SJSA1 (cell line): ENCODE results near the gene RPL31. TPM values are rescaled to one million over a fixed set of nuclear protein-coding genes. Genes with fewer than 3 reads are reported as not detected.
A peak's percentile ranks its signal among the peaks of the same experiment; 100 is the strongest.
"Not testable (repeated sequence)": the region's sequence is repeated elsewhere in the genome, so short reads cannot be mapped to it uniquely, and the experiment has no call there.

Source experiments
- DNase-seq, 2 experiments: peaks; one replicate each; pipeline ENCODE4 v3.0.0-alpha.2; 2015 to 2020; ENCODE audit warnings: low spot score in 2 of 2, low read depth in 1 of 2
- H3K27ac ChIP-seq: fragments of 250-450 bp; sonication (Bioruptor Pico); 2 replicates; pipeline ENCODE4 v1.5.1; 2020; ENCODE audit warnings: mild to moderate bottlenecking, moderate library complexity
- H3K27me3 ChIP-seq: fragments of 250-450 bp; sonication (Bioruptor Pico); replicated peaks from 2 replicates; pipeline ENCODE4 v1.5.1; 2020; ENCODE audit warnings: mild to moderate bottlenecking, moderate library complexity
- H3K36me3 ChIP-seq: fragments of 250-450 bp; sonication (Bioruptor Pico); 2 replicates; pipeline ENCODE4 v1.5.1; 2020; ENCODE audit warnings: mild to moderate bottlenecking
- H3K4me1 ChIP-seq: fragments of 250-450 bp; sonication (Bioruptor Pico); replicated peaks from 2 replicates; pipeline ENCODE4 v1.6.1; 2021; ENCODE audit warnings: mild to moderate bottlenecking
- H3K4me3 ChIP-seq: fragments of 250-450 bp; sonication (Bioruptor Pico); 2 replicates; pipeline ENCODE4 v1.5.1; 2020; ENCODE audit warnings: mild to moderate bottlenecking
- H3K9me3 ChIP-seq: fragments of 250-450 bp; sonication (Bioruptor Pico); replicated peaks from 2 replicates; pipeline ENCODE4 v1.5.1; 2020; ENCODE audit warnings: mild to moderate bottlenecking
- total RNA-seq: library from RNA; depleted of rRNA; stranded (reverse); fragments of >200 nt; shearing (Covaris generic); gene quantifications from 2 replicates; pipeline ENCODE4 v1.2.3, GENCODE V29; 2014

Gene RPL31
- total RNA-seq, 1 experiment from 2014 or later = 913 TPM

DNA sequence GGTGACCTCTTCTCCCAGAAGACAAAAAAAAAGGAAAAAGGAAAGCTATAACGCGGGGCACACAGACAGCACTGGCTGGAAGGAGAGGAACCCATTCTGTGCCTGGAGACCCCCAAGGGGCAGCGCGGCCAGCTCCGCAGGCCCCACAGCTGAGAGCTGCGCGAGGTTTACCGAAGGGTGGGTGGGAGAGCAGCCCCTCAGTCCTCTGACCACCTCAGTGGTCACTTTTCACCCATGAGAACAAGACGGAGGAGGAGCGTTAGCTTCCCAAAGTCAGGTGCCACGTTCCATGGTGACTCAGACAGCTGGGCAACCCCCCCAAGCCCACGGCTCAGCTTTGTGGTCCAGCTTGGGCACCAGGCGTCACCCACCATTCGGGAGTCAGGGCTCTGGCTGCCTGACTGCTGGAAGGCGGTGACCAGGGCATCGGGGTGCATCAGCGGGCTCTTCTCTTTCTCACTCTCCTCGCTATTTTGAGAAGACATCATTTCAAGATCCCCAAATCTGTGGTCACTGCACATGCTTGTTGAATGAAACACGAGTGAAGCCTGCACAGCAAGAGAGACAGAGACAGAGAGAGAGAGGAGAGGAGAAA, 35.2 kb downstream of the RPL31 start:
- DNase-seq = no peak
- Histone ChIP-seq H3K4me1 (no peaks in the 10 kb centered on the region), H3K9me3 (no peaks in the 10 kb centered on the region)

DNA sequence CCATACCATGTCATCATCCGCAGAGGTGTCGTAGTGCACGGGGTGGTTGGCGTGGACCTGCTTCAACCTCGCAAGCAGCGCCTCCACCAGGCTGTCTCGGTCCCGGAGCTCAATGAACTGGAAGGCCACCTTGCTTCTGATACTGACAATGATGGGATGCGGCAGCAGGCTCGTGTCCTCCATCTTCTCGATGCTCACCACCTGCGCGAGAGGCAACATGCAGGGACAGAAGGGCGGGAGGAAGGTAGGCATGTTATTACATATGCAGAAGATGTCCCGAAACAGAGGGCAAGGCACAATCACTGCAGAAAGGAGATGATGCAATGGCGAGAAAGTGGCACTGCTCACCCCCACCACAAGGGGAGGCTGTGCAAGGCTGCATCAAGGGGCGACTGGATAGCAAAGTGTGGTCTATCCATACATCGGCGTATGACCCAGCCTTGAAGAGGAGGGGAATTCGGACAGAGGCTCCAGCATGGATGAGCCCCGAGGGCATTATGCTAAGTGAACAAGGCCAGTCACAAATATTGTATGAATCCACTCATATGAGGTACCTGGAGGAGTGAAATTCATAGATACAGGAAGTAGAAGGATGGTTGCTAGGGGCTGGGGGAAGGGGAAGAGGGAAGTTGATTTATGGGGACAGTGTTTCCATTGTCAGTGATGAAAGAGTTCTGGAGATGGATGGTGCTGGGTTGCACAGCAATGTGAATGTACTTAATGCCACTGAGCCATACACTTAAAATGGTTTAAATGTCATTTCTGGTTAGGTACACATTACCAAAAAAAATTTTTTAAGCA, 36.6 kb downstream of the RPL31 start:
- Histone ChIP-seq H3K27ac (no peak overlapping the region), H3K4me3 (no peak overlapping the region), H3K36me3 (peaks cover 26% of the 10 kb centered on the region), H3K27me3 (no peaks in the 10 kb centered on the region), H3K9me3 (no peaks in the 10 kb centered on the region), H3K4me1 (no peaks in the 10 kb centered on the region)
- peak in 1 of 2 experiments; percentile 25 for DNase-seq

More for the DNA sequence above, 35.2 kb downstream of the RPL31 start:
- no peak overlapping the region for H3K4me3 ChIP-seq
- H3K36me3 ChIP-seq = peaks cover 37% of the 10 kb centered on the region
- H3K27me3 ChIP-seq = no peaks in the 10 kb centered on the region
- H3K27ac ChIP-seq = no peak overlapping the region

DNA sequence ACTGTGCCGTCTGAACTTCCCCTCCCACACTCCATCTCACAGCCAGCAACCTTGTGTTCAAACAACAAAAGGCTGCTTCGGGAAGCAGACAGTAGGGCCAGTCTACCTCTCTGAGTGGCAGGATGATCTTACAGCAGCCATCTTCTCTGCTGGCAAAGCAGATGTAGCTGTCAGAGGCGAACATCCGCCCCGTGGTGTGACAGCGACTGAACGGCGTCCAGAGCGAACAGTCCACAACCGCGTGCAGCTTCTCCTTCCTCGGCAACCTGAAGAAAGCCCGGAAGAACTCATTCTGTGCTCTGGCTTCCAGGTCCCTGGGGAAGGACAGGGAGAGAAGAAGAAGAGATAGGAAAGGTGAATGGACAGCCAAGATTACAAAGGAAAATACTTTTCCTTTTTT, 38.0 kb downstream of the RPL31 start:
- DNase-seq = no peak
- Histone ChIP-seq H3K27me3 (no peaks in the 10 kb centered on the region), H3K27ac (no peak overlapping the region)

GRCh38 chr2:101040761-101041160, 38.7 kb downstream of the RPL31 start:
- DNase-seq = no peak
- Histone ChIP-seq H3K4me1 (no peaks in the 10 kb centered on the region), H3K9me3 (no peaks in the 10 kb centered on the region), H3K4me3 (no peak overlapping the region), H3K36me3 (peaks cover 20% of the 10 kb centered on the region), H3K27ac (no peak overlapping the region), H3K27me3 (no peaks in the 10 kb centered on the region)

More for the DNA sequence above, 38.0 kb downstream of the RPL31 start:
- peaks cover 26% of the 10 kb centered on the region for H3K36me3 ChIP-seq
- H3K9me3 ChIP-seq = no peaks in the 10 kb centered on the region
- H3K4me1 ChIP-seq = no peaks in the 10 kb centered on the region
- no peak overlapping the region for H3K4me3 ChIP-seq

GRCh38 chr2:101041413-101041812, 39.3 kb downstream of the RPL31 start:
- H3K4me3 ChIP-seq = no peak overlapping the region
- no peak for DNase-seq
- no peaks in the 10 kb centered on the region for H3K9me3 ChIP-seq
- H3K4me1 ChIP-seq = no peaks in the 10 kb centered on the region
- peaks cover 23% of the 10 kb centered on the region for H3K36me3 ChIP-seq
- no peaks in the 10 kb centered on the region for H3K27me3 ChIP-seq
- no peak overlapping the region for H3K27ac ChIP-seq

DNA sequence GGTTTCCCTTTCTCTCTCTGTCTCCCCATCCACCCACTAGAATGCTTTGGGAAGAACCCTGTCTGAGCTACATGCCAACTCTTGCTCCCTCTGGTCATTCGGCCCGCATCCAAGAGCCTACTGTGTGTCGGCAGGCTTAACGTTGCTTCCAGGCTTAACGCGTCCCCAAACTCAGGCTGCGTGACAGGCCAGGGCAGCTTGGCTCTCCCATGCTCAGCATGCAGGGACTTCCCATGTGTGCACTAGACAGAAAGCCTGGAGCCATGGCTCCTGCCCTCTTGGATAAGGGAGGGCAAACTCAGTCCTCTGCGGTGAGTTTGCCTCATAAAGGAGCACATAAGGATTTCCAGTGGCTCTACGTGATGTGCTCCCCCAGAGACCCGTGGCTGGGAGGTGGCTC, 43.2 kb downstream of the RPL31 start:
- peaks cover 22% of the 10 kb centered on the region for H3K36me3 ChIP-seq

GRCh38 chr2:101047075-101047766, 45.1 kb downstream of the RPL31 start:
- Histone ChIP-seq H3K9me3 (no peaks in the 10 kb centered on the region; the same call in 1 of the 2 replicates), H3K4me3 (no peak overlapping the region), H3K36me3 (peaks cover 29% of the 10 kb centered on the region), H3K4me1 (0 out of 2 replicates have a peak, but pooled peaks cover 3% of the 10 kb centered on the region), H3K27me3 (no peaks in the 10 kb centered on the region), H3K27ac (no peak overlapping the region)
- DNase-seq = no peak

More for the DNA sequence above, 43.2 kb downstream of the RPL31 start:
- no peaks in the 10 kb centered on the region for H3K27me3 ChIP-seq
- DNase-seq = no peak
- H3K27ac ChIP-seq = no peak overlapping the region
- 0 out of 2 replicates have a peak, but pooled peaks cover 3% of the 10 kb centered on the region for H3K4me1 ChIP-seq
- H3K9me3 ChIP-seq = no peaks in the 10 kb centered on the region
- no peak overlapping the region for H3K4me3 ChIP-seq

DNA sequence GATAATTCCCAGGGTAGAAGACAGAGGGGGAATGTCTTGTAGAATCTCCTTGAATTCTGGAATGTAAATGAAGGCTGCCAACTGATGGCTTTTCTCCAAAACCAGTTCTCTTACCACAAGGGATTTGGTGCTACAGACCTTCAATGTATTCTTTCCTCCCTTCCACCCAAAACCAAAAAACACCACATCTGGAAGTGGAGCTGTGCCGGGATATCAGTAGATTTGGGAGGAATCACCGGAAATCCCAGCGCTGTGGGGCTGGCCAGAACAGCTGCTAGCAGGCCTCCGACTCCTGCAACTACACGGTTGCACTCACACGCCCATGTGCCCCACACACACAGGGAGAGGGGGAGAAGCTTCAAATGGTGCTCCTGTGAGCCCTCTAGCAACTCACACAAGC, 45.7 kb downstream of the RPL31 start:
- H3K4me3 ChIP-seq = no peak overlapping the region
- H3K27ac ChIP-seq = no peak overlapping the region
- peaks cover 29% of the 10 kb centered on the region for H3K36me3 ChIP-seq
- H3K27me3 ChIP-seq = no peaks in the 10 kb centered on the region
- DNase-seq = no peak
- H3K9me3 ChIP-seq = no peaks in the 10 kb centered on the region; the same call in 1 of the 2 replicates
- 0 out of 2 replicates have a peak, but pooled peaks cover 3% of the 10 kb centered on the region for H3K4me1 ChIP-seq

DNA sequence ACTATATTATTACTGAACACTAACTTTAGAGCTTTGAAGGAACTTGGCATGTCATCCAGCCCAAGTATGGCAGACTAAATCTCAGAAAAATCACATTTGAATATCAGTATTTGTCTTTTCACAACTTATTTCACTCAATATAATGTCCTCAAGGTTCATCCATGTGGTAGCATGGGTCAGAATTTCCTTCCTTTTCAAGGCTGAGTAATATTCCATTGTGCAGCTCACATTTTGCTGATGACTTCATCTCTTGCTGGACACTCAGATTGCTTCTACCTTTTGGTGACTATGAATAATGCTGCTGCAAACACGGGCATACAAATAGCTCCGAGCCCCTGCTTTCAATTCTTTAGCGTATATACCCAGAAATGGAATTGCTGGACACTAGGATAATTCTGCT, 46.7 kb downstream of the RPL31 start:
- DNase-seq = no peak
- Histone ChIP-seq H3K4me1 (0 out of 2 replicates have a peak, but pooled peaks cover 3% of the 10 kb centered on the region), H3K9me3 (no peaks in the 10 kb centered on the region; the same call in 1 of the 2 replicates), H3K27ac (no peak overlapping the region), H3K4me3 (no peak overlapping the region), H3K27me3 (no peaks in the 10 kb centered on the region), H3K36me3 (peaks cover 29% of the 10 kb centered on the region)

DNA sequence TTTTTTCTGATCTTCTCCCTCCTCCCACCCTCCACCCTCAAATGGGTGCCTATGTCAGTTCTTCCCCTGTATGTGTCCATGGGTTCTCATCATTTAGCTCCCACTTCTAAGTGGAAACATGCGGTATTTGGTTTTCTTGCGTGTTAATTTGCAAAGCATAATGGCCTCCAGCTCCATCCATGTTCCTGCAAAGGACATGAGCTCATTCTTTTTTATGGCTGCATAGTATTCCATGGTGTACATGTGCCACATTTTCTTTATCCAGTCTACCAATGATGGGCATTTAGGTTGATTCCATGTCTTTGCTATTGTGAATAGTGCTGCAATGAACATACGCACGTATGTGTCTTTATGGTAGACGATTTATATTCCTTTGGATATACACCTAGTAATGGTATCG, 48.8 kb downstream of the RPL31 start:
- not testable (repeated sequence) for H3K9me3 ChIP-seq, H3K27ac ChIP-seq, DNase-seq, H3K4me1 ChIP-seq, H3K4me3 ChIP-seq, H3K27me3 ChIP-seq
- peaks cover 29% of the 10 kb centered on the region for H3K36me3 ChIP-seq

- Histone ChIP-seq H3K9me3 (no peaks in the 10 kb centered on the region; the same call in 1 of the 2 replicates), H3K4me1 (0 out of 2 replicates have a peak, but pooled peaks cover 3% of the 10 kb centered on the region), H3K27me3 (no peaks in the 10 kb centered on the region), H3K36me3 (peaks cover 24% of the 10 kb centered on the region), H3K4me3 (no peak overlapping the region), H3K27ac (no peak overlapping the region)
- no peak for DNase-seq
These were observed 50.1 kb downstream of the RPL31 start for GRCh38 chr2:101052147-101052546.

- Histone ChIP-seq H3K9me3 (no peaks in the 10 kb centered on the region; the same call in 1 of the 2 replicates), H3K27me3 (no peaks in the 10 kb centered on the region), H3K27ac (no peak overlapping the region), H3K4me1 (no peaks in the 10 kb centered on the region), H3K4me3 (no peak overlapping the region), H3K36me3 (peaks cover 17% of the 10 kb centered on the region)
- DNase-seq = no peak
These were observed 51.0 kb downstream of the RPL31 start for GRCh38 chr2:101053117-101053516.
